Measurements from ENCODE around the gene KRTAP9-9. TPM values are rescaled to one million over a fixed set of nuclear protein-coding genes. Genes with fewer than 3 reads are reported as not detected.

The KRTAP9-9 gene
- total and polyA plus RNA-seq, 2 of the 8 experiments (the other 6 are each of a cell fraction or from before 2014, with no cell fraction given): not detected

DNA sequence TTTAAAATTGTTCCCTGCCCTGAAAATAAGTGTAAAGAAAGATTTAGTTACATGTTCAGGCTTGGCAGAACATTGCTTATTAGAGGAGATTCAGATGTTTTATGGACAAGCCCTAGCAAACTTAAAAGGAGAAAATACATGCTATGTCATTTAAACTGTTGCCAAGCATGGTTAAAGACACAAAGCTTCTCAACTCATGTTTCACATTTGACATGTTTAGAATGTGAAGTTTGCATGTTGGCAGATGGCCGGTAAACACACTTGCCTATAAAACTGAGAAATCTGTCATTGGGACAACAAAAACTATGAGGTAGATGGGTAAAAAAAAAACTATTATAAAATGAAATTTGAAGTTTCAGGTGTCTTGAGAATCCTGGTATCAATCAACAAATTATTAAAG lies 41.7 kb downstream of the KRTAP9-9 start:
- no peak overlapping the region for H2BK120ac ChIP-seq (replicated peaks; ENCODE audit: low read depth, low read length)
- no peak overlapping the region for H3K23ac ChIP-seq (ENCODE audit: insufficient read length)
- H3K79me2 ChIP-seq (ENCODE audit: control insufficient read depth in 1 of 2, insufficient read depth in 2 of 2, low read length in 2 of 2): no peaks in the 10 kb centered on the region
- no peak overlapping the region for H4K8ac ChIP-seq (ENCODE audit: extremely low read depth, insufficient read depth, low read length)
- H4K91ac ChIP-seq (replicated peaks; ENCODE audit: insufficient read length, low read length): no peak overlapping the region
- H3K79me1 ChIP-seq (ENCODE audit: low read depth, low read length): no peaks in the 10 kb centered on the region
- no peak overlapping the region for H2BK15ac ChIP-seq (ENCODE audit: low read length)
- H3K36me3 ChIP-seq (ENCODE audit: control insufficient read depth in 2 of 4, insufficient read depth in 4 of 4, low read length in 3 of 4): no peaks in the 10 kb centered on the region
- H4K5ac ChIP-seq (ENCODE audit: insufficient read length, low read depth, low read length): no peak overlapping the region
- WGBS, 2 experiments (ENCODE audit: extremely low coverage in 1 of 2, insufficient coverage in 1 of 2, insufficient read length in 1 of 2, insufficient replicate concordance in 2 of 2, low coverage in 1 of 2, low lambda C conversion rate in 2 of 2, missing lambda C conversion rate in 1 of 2): 74% methylated on average over 1 of the region's 1 CpG; no CpG with 5 or more reads in 1 of the 2 experiments
- no peaks in the 10 kb centered on the region for H4K20me1 ChIP-seq (replicated peaks in 1 of 2; ENCODE audit: control insufficient read depth in 1 of 2, insufficient read depth in 2 of 2, low read length in 2 of 2)
- no peak overlapping the region for H3K9ac ChIP-seq (replicated peaks in 1 of 4; ENCODE audit: extremely low read depth in 1 of 4, low read depth in 3 of 4, low read length in 3 of 4)
- no peaks in the 10 kb centered on the region; a peak in 1 of 7 replicates for H3K4me1 ChIP-seq (replicated peaks in 1 of 4; ENCODE audit: control insufficient read depth in 3 of 4, insufficient read depth in 4 of 4, low read length in 3 of 4)
- no peak overlapping the region for H3K4ac ChIP-seq (replicated peaks; ENCODE audit: insufficient read length, low read depth, low read length)
- H3K27ac ChIP-seq (ENCODE audit: low read depth, low read length): no peak overlapping the region
- H2AK5ac ChIP-seq (ENCODE audit: low read depth, low read length): no peak overlapping the region
- no peak for DNase-seq (ENCODE audit: low read depth in 1 of 2, low spot score in 2 of 2)
- no peak for FAIRE-seq
- H3K18ac ChIP-seq (ENCODE audit: extremely low read depth, low read length): no peak overlapping the region
- H3K56ac ChIP-seq (replicated peaks; ENCODE audit: insufficient read length, low read depth, low read length): no peak overlapping the region
- H3K4me2 ChIP-seq (ENCODE audit: insufficient read depth in 1 of 2, low read depth in 2 of 2, low read length in 2 of 2): no peak overlapping the region
- no peak for TF ChIP-seq SRF (IDR thresholded peaks at IDR 0.05; ENCODE audit: low read depth, low read length)
- TF ChIP-seq KDM4A (IDR thresholded peaks at IDR 0.05; ENCODE audit: low read depth, low read length, severe bottlenecking): no peak
- no peak overlapping the region for H3K4me3 ChIP-seq (ENCODE audit: extremely low read depth in 1 of 4, insufficient read depth in 2 of 4, low read depth in 3 of 4, low read length in 4 of 4)
- no peak overlapping the region for H2BK12ac ChIP-seq (ENCODE audit: low read depth, low read length)
- H2BK20ac ChIP-seq (ENCODE audit: low read length): no peak overlapping the region
- ChIA-PET CTCF (ENCODE audit: partially characterized antibody) (interaction anchor here (0.6 kb wide), 1 partner anchor 16 kb away, joined by 3 read pairs; no protein-coding TSS in a partner anchor), POLR2A (ENCODE audit: partially characterized antibody) (no interaction called here)
- H2AFZ ChIP-seq (ENCODE audit: low read length): no peak overlapping the region
- no peaks in the 10 kb centered on the region; a peak in 1 of 4 replicates for H3K9me3 ChIP-seq (ENCODE audit: insufficient read depth in 2 of 2, low read depth in 1 of 2, low read length in 1 of 2)
- no peaks in the 10 kb centered on the region for H3K23me2 ChIP-seq (ENCODE audit: low read depth, low read length)
- H2BK5ac ChIP-seq (ENCODE audit: low read depth, low read length): no peak overlapping the region
- H3K14ac ChIP-seq (ENCODE audit: insufficient read length): no peak overlapping the region
- no peaks in the 10 kb centered on the region for H3K27me3 ChIP-seq (replicated peaks in 1 of 4; ENCODE audit: control insufficient read depth in 3 of 4, extremely low read depth in 1 of 4, insufficient read depth in 3 of 4, low read length in 3 of 4)

Measured in H1 (cell line).